AG04449 (cell line): ENCODE results near the gene TMEM11.

Source experiments
- CTCF ChIA-PET: fragments of 350-600 bp; formaldehyde crosslinking; extraction: SDS; loops from one replicate; lab custom pipeline; 2021; ENCODE audit warnings: antibody characterized with exemption; lab: Yijun Ruan, JAX
- POLR2A ChIA-PET: fragments of 400-600, 350-600 bp; formaldehyde crosslinking; extraction: SDS; loops from one replicate; lab custom pipeline; 2020; ENCODE audit warnings: antibody characterized with exemption, inconsistent platforms; lab: Yijun Ruan, JAX
- DNase-seq: peaks from one replicate; pipeline ENCODE4 v3.0.0-alpha.2; 2010; ENCODE audit warnings: low read depth, low spot score
- H3K4me3 ChIP-seq: 2 replicates; pipeline ENCODE4 v1.5.1; 2011; ENCODE audit warnings: low read depth, mild to moderate bottlenecking, control low read depth, low read length
- TF ChIP-seq, protein P1 (sequence below): IDR thresholded peaks from one replicate; pipeline ENCODE4 v1.5.1; 2011; ENCODE audit warnings: mild to moderate bottlenecking, moderate library complexity, low read length, control low read depth, inconsistent platforms; ENCODE audit not compliant: insufficient read depth; ENCODE audit errors: missing control alignments

The TMEM11 gene

GRCh38 chr17:21239680-21240368, 25.9 kb upstream of the TMEM11 start:
- H3K4me3 ChIP-seq, result no peak overlapping the region
- POLR2A ChIA-PET, result interaction anchor here (0.7 kb wide), 1 partner anchor 40 kb away, joined by 3 read pairs; no protein-coding TSS in a partner anchor
- TF ChIP-seq, protein P1, sequence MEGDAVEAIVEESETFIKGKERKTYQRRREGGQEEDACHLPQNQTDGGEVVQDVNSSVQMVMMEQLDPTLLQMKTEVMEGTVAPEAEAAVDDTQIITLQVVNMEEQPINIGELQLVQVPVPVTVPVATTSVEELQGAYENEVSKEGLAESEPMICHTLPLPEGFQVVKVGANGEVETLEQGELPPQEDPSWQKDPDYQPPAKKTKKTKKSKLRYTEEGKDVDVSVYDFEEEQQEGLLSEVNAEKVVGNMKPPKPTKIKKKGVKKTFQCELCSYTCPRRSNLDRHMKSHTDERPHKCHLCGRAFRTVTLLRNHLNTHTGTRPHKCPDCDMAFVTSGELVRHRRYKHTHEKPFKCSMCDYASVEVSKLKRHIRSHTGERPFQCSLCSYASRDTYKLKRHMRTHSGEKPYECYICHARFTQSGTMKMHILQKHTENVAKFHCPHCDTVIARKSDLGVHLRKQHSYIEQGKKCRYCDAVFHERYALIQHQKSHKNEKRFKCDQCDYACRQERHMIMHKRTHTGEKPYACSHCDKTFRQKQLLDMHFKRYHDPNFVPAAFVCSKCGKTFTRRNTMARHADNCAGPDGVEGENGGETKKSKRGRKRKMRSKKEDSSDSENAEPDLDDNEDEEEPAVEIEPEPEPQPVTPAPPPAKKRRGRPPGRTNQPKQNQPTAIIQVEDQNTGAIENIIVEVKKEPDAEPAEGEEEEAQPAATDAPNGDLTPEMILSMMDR, result peak; percentile 42
- CTCF ChIA-PET, result interaction anchor here (0.7 to 6.0 kb wide), 9 partner anchors 9 to 120 kb away, joined by 3 to 49 read pairs (median 4); no protein-coding TSS in a partner anchor
- no peak for DNase-seq

DNA sequence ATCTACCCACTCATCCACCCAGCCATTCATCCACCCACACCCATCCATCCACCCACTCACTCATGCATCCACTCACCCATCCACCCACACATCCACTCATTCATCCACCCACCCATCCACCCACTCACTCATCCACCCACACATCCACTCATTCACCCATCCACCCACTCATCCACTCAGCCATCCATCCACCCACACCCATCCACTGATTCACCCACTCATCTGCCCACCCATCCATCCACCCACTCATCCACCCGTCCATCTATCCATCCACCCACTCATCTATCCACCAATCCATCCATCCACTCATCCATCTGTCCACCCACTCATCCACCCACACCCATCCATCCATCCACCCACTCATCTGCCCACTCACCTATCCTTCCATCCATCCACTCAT, 22.0 kb upstream of the TMEM11 start:
- DNase-seq, result no peak
- ChIA-PET POLR2A (no interaction called here), CTCF (no interaction called here)
- TF ChIP-seq, protein P1, result no peak
- no peak overlapping the region for H3K4me3 ChIP-seq

DNA sequence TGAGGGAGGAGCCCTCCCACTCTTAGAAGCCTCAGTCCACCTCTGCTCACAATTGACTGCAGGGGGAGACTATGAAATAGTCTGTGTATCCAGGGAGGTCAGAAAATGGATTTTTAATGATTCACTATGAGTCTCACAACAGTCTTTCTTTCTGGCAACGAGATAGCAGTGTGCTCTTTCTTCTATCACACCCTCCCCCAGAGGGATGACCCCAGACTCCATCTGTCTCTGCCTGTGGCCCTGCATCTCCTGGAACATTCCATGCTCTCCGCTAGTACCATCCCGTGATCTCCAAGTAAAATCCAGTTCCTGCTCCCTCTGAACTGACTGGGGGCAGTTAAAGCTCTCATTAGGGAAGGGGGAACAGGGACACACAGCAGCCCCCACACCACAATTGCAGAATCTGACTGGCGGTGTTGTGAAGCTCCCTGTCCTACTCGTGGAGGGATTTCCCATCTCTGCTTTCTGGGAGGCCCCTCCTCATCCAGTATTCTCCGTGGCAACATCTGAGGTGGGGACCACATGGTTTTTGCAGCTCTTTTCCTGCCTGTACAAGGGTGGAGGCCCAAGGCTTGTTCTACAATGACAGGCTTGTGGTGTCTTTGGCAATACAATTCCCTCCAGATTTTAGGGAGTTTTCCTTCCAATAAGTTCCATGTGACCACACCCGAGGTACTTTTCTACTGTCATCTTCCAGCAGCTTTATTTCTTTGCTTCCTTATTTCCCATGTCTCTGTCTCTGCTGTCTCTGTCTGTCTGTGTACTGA, 19.8 kb upstream of the TMEM11 start:
- no peak overlapping the region for H3K4me3 ChIP-seq
- TF ChIP-seq, protein P1, result no peak
- POLR2A ChIA-PET, result no interaction called here
- DNase-seq, result no peak
- CTCF ChIA-PET, result interaction anchor here (0.5 to 1.8 kb wide), 3 partner anchors 76 to 113 kb away, joined by 3 to 6 read pairs (median 5); no protein-coding TSS in a partner anchor

DNA sequence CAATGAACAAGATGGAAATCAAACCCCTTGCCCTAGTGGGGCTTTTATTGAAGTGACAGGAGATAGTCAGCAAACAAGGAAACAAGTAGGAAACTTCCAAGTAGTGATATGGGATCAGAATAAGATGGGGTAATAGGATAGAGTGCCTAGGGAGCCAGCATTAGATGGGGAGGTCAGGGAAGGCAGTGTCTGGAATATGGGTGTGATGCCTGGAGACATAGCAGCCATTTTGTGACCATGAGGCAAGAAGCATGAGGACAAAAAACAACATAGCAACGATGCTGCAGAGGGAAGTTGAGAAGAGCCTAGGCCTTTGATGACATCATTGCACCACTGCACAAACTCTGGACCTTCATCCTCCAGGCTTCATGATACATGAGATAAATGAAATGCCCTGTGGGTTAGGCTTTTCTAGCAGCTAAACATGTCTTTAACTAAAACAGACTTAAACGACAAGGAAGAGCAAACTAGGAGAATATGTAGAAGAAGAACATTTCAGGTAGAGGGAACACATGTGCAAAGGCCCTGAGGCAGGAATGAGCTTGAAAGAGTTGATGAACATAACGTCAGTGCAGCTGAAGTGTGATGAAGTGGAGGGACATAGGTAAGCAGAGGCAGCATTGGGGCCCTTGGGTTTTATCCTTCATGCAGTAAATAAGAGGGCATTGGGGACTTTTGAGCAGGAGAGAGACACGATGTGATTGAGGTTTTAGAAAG, 18.2 kb upstream of the TMEM11 start:
- POLR2A ChIA-PET, result interaction anchor here (0.6 kb wide), 1 partner anchor 28 kb away, joined by 3 read pairs; no protein-coding TSS in a partner anchor
- CTCF ChIA-PET, result interaction anchor here (1.2 to 1.8 kb wide), 3 partner anchors 16 to 103 kb away, joined by 3 to 6 read pairs (median 4); no protein-coding TSS in a partner anchor
- no peak overlapping the region for H3K4me3 ChIP-seq
- TF ChIP-seq, protein P1, result no peak
- no peak for DNase-seq

DNA sequence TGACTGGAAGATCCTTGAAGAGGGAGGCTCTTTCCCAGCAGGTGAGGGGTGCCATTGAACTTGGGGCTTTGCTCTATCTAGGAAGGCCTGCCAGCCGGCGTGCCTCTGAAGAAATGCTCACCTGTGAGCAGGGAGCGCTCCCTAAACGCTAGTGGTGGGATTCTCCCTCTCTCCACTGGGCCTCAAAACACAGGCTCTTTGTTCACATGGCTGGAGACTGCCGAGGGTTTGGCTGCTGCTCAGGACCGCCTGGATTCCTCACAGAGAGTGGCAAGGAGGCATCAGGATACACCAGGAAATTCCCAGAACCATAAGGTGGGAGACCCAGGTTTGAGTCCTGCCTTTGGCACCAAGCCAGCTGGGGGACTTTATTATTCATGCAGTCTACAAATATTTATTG, 17.6 kb upstream of the TMEM11 start:
- no peak overlapping the region for H3K4me3 ChIP-seq
- DNase-seq, result no peak
- POLR2A ChIA-PET, result no interaction called here
- TF ChIP-seq, protein P1, result no peak
- CTCF ChIA-PET, result interaction anchor here (1.4 to 1.8 kb wide), 2 partner anchors 9 to 15 kb away, joined by 4 to 5 read pairs; no protein-coding TSS in a partner anchor
